ENCODE results near the gene NR5A1.

The NR5A1 gene

DNA sequence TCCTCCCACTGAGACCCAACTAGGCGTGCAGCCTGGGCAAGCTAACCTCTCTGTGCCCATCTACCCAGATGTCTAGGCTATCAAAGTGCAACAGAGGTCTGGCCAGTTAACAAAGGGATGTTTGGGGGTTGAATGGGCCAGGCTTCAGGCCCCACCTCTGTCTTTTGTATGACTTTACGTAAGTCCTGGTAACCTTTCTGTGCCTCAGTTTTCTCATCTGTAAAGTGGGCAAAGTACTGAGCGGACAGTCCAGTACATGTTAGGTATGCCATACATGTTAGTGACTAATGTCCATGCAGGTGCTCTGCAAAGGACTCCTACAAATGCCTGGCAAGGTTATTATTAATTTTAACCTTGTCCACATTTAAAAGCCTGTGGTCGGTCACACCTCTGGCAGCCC is 14.0 kb downstream of the NR5A1 start:
- H3K27me3 ChIP-seq (replicated peaks; ENCODE audit: control insufficient read depth, insufficient read depth, low read length, poor library complexity, severe bottlenecking), result no peaks in the 10 kb centered on the region

GRCh38 chr9:124492818-124493217 is 14.4 kb downstream of the NR5A1 start:
- H3K4me3 ChIP-seq (ENCODE audit: insufficient read depth, low read depth, low read length, poor library complexity, severe bottlenecking), result no peak overlapping the region

More for the DNA sequence above, 14.0 kb downstream of the NR5A1 start:
- Histone ChIP-seq H3K27ac (ENCODE audit: insufficient read depth, low read length, poor library complexity, severe bottlenecking) (no peak overlapping the region), H3K4me1 (ENCODE audit: control insufficient read depth, insufficient read depth, low read length, poor library complexity, severe bottlenecking) (peaks cover 4% of the 10 kb centered on the region), H3K4me3 (ENCODE audit: insufficient read depth, low read depth, low read length, poor library complexity, severe bottlenecking) (no peak overlapping the region), H3K36me3 (ENCODE audit: control insufficient read depth, insufficient read depth, low read length) (no peaks in the 10 kb centered on the region), H3K9me3 (ENCODE audit: control insufficient read depth, low read length) (no peaks in the 10 kb centered on the region)
- DNase-seq, result no peak

DNA sequence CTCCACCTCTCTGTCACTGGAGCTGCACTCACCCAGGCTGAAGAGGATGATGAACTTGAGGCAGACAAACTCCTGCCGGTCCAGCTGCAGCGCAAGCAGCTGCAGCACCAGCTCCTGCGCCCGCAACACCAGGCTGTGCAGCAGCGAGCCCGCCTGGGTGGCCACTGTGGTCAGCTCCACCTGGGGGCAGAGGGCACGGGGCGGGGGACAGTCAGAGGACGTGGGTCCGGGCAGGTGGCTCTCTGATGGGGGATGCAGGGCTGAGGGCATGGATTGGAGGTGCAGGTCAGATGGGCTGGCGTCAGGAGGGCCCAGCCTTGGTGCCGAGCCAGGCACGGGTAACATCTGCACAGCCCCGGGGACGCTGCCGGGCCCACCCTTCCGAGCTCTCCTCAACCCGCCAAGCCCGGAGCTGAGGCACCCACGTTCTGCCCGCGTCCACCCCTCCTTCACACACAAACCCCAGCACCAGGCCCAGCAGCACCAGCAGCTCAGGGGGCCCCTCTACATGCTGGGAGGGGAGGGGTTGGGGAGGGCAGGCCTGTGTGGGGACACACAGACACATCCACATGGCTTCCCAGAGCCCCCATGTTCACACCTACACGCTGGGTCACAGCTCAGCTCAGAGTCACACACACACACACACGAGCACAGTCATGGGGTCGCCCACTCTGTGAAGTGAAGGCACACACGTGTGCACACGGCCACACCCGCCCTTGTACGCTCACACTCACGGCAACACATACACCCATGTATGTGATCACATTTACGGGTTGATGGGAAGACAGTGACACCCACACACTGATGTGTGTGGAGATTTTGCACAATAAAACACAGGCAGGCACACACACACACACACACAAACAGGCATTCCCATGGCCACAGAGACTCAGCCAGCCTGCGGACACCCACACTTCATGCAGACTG is 15.9 kb downstream of the NR5A1 start:
- Histone ChIP-seq H3K27ac (ENCODE audit: insufficient read depth, low read length, poor library complexity, severe bottlenecking) (no peak overlapping the region), H3K27me3 (replicated peaks; ENCODE audit: control insufficient read depth, insufficient read depth, low read length, poor library complexity, severe bottlenecking) (no peaks in the 10 kb centered on the region), H3K4me3 (ENCODE audit: insufficient read depth, low read depth, low read length, poor library complexity, severe bottlenecking) (no peak overlapping the region), H3K4me1 (ENCODE audit: control insufficient read depth, insufficient read depth, low read length, poor library complexity, severe bottlenecking) (peaks cover 4% of the 10 kb centered on the region), H3K36me3 (ENCODE audit: control insufficient read depth, insufficient read depth, low read length) (no peaks in the 10 kb centered on the region), H3K9me3 (ENCODE audit: control insufficient read depth, low read length) (no peaks in the 10 kb centered on the region)
- no peak for DNase-seq

More at GRCh38 chr9:124492818-124493217, 14.4 kb downstream of the NR5A1 start:
- Histone ChIP-seq H3K36me3 (ENCODE audit: control insufficient read depth, insufficient read depth, low read length) (no peaks in the 10 kb centered on the region), H3K27me3 (replicated peaks; ENCODE audit: control insufficient read depth, insufficient read depth, low read length, poor library complexity, severe bottlenecking) (no peaks in the 10 kb centered on the region), H3K4me1 (ENCODE audit: control insufficient read depth, insufficient read depth, low read length, poor library complexity, severe bottlenecking) (peaks cover 4% of the 10 kb centered on the region), H3K9me3 (ENCODE audit: control insufficient read depth, low read length) (no peaks in the 10 kb centered on the region), H3K27ac (ENCODE audit: insufficient read depth, low read length, poor library complexity, severe bottlenecking) (no peak overlapping the region)
- DNase-seq, result no peak

DNA sequence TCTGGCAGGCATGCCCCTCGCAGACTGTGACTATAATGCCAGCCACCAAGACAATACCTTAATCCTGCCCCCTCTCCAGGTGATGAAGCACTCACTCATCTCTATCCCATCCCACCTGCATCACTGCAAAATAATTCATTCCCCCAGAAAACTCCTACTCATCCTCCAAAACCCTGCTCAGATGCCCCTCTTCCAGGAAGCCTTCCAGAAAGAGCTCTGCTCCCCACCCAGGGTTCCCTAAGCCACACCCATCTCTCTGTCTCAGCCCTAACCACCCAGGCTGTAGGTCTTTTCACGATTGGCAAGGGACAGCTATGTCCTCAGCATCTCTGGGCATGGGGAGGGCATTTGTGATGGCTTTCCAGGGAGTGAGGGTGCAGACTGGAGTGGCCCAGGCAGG is 17.2 kb downstream of the NR5A1 start:
- Histone ChIP-seq H3K9me3 (ENCODE audit: control insufficient read depth, low read length) (no peaks in the 10 kb centered on the region), H3K36me3 (ENCODE audit: control insufficient read depth, insufficient read depth, low read length) (no peaks in the 10 kb centered on the region), H3K27me3 (replicated peaks; ENCODE audit: control insufficient read depth, insufficient read depth, low read length, poor library complexity, severe bottlenecking) (no peaks in the 10 kb centered on the region), H3K27ac (ENCODE audit: insufficient read depth, low read length, poor library complexity, severe bottlenecking) (no peak overlapping the region), H3K4me3 (ENCODE audit: insufficient read depth, low read depth, low read length, poor library complexity, severe bottlenecking) (no peak overlapping the region), H3K4me1 (ENCODE audit: control insufficient read depth, insufficient read depth, low read length, poor library complexity, severe bottlenecking) (no peaks in the 10 kb centered on the region)
- DNase-seq, result no peak

DNA sequence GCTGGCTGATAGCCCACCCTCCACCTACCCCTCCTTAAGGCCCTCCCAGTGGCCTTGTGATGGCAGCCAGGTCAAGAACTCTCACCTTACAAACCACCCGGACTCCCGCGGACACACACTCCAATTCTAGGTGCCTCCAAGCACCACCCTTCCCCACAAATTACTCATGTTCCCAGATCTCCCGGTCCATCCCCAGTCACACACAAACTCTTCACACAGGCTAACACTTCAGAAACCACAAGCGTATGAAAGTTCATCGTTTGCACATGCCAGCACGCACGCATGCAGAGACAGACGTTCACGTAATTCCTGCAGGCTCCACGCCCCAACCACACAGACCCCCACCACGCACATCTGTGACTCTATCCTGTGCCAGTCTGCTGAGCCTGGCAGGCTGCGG is 18.0 kb downstream of the NR5A1 start:
- no peak for DNase-seq
- Histone ChIP-seq H3K4me1 (ENCODE audit: control insufficient read depth, insufficient read depth, low read length, poor library complexity, severe bottlenecking) (no peaks in the 10 kb centered on the region), H3K36me3 (ENCODE audit: control insufficient read depth, insufficient read depth, low read length) (no peaks in the 10 kb centered on the region), H3K4me3 (ENCODE audit: insufficient read depth, low read depth, low read length, poor library complexity, severe bottlenecking) (no peak overlapping the region), H3K27ac (ENCODE audit: insufficient read depth, low read length, poor library complexity, severe bottlenecking) (no peak overlapping the region), H3K9me3 (ENCODE audit: control insufficient read depth, low read length) (no peaks in the 10 kb centered on the region), H3K27me3 (replicated peaks; ENCODE audit: control insufficient read depth, insufficient read depth, low read length, poor library complexity, severe bottlenecking) (no peaks in the 10 kb centered on the region)

DNA sequence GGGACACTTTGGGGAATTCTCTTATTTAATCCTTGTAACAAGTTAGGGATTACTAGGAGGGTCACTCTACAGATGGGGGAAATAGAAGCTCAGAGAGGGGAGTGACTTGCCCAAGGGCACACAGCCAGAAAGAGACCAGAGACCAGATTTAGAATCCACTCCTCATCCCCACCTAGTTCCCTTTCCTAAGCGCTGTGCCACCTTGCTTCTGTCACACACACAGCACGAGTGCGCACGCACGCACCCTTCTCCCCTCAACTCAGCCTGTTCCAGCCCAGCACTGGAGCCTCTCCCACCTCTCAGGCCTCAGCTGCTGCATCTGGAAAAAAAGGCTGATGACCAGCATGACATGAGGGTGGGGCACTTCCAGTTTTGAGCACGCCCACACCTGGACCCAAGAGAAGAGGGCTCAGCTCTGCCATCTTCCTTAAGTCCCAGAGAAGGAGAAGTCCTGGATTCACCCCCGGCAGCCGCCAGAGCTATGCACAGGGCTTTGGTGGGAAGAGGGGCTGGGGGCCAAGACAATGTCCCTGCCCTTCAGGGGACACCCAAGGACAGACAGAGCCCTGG is 18.5 kb downstream of the NR5A1 start:
- Histone ChIP-seq H3K36me3 (ENCODE audit: control insufficient read depth, insufficient read depth, low read length) (no peaks in the 10 kb centered on the region), H3K9me3 (ENCODE audit: control insufficient read depth, low read length) (no peaks in the 10 kb centered on the region), H3K4me1 (ENCODE audit: control insufficient read depth, insufficient read depth, low read length, poor library complexity, severe bottlenecking) (no peaks in the 10 kb centered on the region), H3K27me3 (replicated peaks; ENCODE audit: control insufficient read depth, insufficient read depth, low read length, poor library complexity, severe bottlenecking) (no peaks in the 10 kb centered on the region), H3K4me3 (ENCODE audit: insufficient read depth, low read depth, low read length, poor library complexity, severe bottlenecking) (no peak overlapping the region), H3K27ac (ENCODE audit: insufficient read depth, low read length, poor library complexity, severe bottlenecking) (no peak overlapping the region)
- DNase-seq, result no peak

DNA sequence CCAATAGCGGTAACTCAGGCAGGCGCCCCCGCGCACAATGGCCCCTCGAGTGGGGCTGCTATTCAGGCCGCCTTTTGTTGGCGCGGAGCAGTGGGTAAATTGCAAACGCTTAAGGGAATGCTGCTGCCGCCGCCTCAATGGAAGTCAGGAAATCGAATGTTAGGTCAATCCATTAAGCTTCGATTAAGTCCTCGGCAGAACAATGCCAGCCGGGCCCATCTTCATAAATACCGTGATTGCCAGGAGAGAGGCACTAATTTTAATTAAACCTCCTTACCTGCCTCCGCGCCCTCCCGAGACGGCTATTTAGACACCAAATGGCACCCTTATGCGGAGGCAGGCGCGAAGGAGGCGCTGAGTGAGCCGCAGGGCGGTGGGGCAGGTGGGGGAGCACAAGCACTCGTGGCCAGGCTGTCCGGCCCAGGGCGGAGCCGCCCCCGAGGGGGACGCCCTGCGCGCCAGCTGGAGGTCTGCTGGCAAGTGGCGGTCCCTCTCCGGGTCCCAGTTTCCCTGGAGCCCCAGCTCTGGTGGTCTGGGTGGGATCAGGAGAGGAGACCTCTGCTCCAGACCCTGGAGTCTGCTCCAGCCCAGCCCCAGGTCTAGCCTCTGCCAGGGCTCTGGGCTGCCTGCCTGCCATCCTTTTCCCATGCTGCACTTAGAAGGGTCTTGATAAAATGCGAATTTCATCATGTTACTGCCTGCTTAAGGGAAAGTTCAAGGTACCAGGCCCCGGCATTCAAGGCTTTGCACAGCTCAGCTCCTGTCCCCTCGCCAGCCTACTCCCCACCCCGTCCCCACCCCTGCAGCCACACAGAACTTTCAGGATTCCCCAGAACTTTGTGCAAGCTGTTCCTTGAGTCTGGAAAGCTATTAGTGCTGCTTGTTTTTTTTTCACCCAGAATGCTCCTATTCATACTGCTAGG is 19.7 kb downstream of the NR5A1 start:
- Histone ChIP-seq H3K4me1 (ENCODE audit: control insufficient read depth, insufficient read depth, low read length, poor library complexity, severe bottlenecking) (no peaks in the 10 kb centered on the region), H3K27ac (ENCODE audit: insufficient read depth, low read length, poor library complexity, severe bottlenecking) (no peak overlapping the region), H3K27me3 (replicated peaks; ENCODE audit: control insufficient read depth, insufficient read depth, low read length, poor library complexity, severe bottlenecking) (no peaks in the 10 kb centered on the region), H3K36me3 (ENCODE audit: control insufficient read depth, insufficient read depth, low read length) (no peaks in the 10 kb centered on the region), H3K9me3 (ENCODE audit: control insufficient read depth, low read length) (no peaks in the 10 kb centered on the region), H3K4me3 (ENCODE audit: insufficient read depth, low read depth, low read length, poor library complexity, severe bottlenecking) (no peak overlapping the region)
- no peak for DNase-seq

- Histone ChIP-seq H3K4me3 (ENCODE audit: insufficient read depth, low read depth, low read length, poor library complexity, severe bottlenecking) (no peak overlapping the region), H3K9me3 (ENCODE audit: control insufficient read depth, low read length) (no peaks in the 10 kb centered on the region), H3K27ac (ENCODE audit: insufficient read depth, low read length, poor library complexity, severe bottlenecking) (no peak overlapping the region), H3K27me3 (replicated peaks; ENCODE audit: control insufficient read depth, insufficient read depth, low read length, poor library complexity, severe bottlenecking) (no peaks in the 10 kb centered on the region), H3K36me3 (ENCODE audit: control insufficient read depth, insufficient read depth, low read length) (no peaks in the 10 kb centered on the region), H3K4me1 (ENCODE audit: control insufficient read depth, insufficient read depth, low read length, poor library complexity, severe bottlenecking) (no peaks in the 10 kb centered on the region)
- no peak for DNase-seq
Measured at GRCh38 chr9:124486778-124487259, 20.4 kb downstream of the NR5A1 start.

DNA sequence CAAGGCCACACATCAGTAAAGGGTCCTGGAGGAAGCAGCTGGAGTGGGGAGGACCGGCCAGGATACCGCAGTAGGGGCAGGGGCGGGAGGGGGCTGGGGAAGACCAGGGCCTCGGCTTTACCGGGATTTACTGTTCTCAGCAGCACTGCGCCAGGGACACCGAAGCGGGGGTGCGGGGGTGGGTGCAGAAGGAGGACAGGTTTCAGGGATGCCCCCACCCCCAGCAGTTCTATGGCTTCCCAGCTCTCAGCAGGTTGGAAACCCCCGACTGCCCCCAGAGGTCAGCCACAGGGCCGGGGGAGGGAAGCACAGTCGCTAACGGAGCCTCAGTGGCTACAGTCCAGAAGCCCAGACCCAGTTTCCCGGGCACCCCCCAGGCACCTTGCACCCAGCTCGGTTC is 21.3 kb downstream of the NR5A1 start:
- no peaks in the 10 kb centered on the region for H3K9me3 ChIP-seq (ENCODE audit: control insufficient read depth, low read length)
- no peak overlapping the region for H3K4me3 ChIP-seq (ENCODE audit: insufficient read depth, low read depth, low read length, poor library complexity, severe bottlenecking)
- no peaks in the 10 kb centered on the region for H3K36me3 ChIP-seq (ENCODE audit: control insufficient read depth, insufficient read depth, low read length)
- DNase-seq, result no peak
- H3K27me3 ChIP-seq (replicated peaks; ENCODE audit: control insufficient read depth, insufficient read depth, low read length, poor library complexity, severe bottlenecking), result no peaks in the 10 kb centered on the region
- H3K4me1 ChIP-seq (ENCODE audit: control insufficient read depth, insufficient read depth, low read length, poor library complexity, severe bottlenecking), result no peaks in the 10 kb centered on the region
- no peak overlapping the region for H3K27ac ChIP-seq (ENCODE audit: insufficient read depth, low read length, poor library complexity, severe bottlenecking)

Measured in effector memory CD4-positive, alpha-beta T cell (primary cell).